IPS-NIHi11 (cell line): ENCODE measurements around the gene POU2F1.
A peak's percentile ranks its signal among the peaks of the same experiment; 100 is the strongest.

Source experiments
- DNase-seq: peaks from one replicate; pipeline ENCODE4 v3.0.0; 2012; ENCODE audit warnings: mixed read lengths, low spot score

POU2F1 gene

DNA sequence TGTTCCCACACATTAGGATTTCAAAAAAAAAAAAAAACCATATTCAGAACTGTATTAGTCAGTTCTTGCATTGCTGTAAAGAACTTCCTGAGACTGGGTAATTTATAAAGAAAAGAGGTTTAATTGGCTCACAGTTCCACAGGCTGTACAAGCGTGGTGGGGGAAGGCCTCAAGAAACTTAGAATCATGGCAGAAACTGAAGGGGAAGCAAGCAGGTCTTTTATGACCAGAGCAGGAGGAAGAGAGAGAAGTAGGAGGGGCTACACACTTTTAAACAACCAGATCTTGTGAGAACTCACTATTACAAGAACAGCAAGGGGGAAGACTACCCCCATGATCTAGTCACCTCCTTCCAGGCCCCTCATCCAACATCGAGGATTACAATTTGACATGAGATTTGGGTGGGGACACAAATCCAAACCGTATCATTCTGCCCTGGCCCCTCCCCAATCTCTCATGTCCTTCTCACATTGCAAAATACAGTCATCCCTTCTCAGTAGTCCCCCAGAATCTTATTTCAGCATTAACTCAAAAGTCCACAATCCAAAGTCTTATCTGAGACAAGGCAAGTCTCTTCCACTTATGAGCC lies 51.8 kb downstream of the POU2F1 start:
- no peak for DNase-seq

DNA sequence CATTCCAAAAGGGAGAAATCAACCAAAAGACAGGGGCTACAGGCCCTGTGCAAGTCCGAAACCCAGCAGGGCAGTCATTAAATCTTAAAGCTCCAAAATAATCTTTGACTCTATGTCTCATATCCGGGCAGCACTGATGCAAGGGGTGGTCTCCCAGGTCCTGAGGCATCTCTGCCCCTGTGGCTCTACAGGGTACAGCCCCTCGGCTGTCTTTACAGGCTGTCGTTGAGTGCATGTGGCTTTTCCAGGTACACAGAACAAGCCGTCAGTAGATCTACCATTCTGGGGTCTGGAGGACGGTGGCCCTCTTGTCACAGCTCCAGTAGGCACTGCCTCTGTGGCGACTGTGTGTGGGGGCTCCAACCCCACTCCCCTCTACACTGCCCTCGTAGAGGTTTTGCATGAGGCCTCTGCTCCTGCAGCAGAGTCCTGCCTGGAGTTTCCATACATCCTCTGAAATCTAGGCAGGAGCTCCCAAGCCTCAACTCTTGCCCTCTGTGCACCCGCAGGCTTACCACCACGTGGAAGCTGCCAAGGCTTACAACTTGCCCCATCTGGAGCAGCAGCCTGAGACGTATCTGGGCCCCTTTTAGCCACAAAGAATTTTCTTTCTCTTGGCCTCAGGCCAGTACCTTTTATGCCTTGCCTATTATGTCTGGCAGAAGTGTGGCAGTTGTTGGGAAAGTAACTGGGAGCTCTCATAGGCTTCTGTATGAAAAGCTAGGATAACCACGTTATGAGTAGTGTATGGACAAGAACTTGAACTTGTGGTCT lies 52.5 kb downstream of the POU2F1 start:
- DNase-seq, result no peak

DNA sequence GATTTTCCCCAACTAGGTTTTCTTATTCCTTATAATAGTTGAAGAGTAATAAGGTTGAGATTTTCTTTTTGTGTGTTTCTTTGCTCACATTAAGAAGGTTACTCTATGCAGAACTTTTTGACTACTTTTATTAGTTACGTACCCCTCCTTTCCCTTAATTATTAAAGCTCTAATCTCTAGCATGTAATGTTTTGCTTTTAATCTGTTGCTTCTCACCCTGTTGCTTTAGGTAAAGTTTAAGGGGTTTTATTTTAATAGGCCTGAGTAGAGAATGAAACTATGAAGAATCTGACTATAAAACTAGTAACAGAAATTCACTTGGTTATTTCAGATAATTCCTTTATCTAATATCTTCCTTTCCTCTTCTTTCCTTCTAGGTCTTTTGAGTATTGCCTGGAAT lies 53.4 kb downstream of the POU2F1 start:
- DNase-seq, result no peak

DNA sequence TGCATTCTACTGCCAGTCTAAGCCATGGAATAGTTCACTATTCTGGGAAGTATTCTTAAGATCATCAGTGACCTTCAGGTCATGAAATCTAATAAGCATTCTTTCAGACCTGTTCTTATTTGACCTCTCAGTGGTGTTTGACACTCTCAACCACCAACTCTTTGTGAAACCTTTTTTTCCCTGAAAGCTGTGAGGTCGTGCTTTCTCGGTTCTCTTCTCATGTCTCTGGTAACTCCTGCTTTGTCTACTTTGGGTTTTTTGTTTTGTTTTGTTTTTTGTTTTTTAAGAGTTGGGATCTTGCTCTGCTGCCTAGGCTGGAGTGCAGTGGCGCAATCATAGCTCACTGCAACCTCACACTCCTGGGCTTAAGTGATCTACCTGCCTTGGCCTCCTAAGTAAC lies 56.3 kb downstream of the POU2F1 start:
- no peak for DNase-seq

DNA sequence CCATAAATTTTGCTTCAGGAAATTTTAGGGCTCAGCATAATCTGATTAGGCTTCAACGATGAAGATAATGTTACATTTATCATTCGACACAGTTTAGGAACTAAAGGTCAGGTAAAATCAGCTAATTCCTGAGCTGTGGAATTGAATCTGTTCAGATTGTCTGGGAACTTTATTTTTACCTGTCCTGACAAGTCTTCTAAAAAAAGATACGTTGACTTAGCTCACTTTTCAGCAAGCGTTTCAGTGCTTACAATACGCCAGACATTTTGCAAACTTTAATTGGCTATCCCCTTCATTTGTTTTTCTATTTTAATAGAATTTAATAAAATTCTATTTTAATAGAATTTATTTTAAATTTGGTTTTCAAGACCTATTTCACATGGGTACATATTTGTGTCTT lies 57.8 kb downstream of the POU2F1 start:
- DNase-seq, result no peak

DNA sequence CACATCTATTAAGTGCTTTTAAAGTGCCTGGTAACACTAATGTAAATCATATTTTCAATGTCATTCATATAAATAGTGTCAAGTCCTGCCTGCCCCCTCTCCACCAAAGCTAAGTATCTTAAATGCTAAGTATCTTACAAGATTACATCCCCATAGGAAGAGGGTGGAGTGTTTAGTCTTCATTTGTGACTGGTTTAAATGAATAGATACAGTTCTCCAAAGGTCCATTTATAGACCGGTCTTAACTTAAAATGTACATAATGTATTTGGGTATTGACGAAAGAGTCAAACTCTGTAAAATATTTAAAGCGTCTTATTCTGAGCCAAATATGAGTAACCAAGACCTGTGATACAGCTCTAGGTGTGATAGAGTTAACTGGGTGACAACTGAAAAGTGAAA lies 60.2 kb downstream of the POU2F1 start:
- no peak for DNase-seq

DNA sequence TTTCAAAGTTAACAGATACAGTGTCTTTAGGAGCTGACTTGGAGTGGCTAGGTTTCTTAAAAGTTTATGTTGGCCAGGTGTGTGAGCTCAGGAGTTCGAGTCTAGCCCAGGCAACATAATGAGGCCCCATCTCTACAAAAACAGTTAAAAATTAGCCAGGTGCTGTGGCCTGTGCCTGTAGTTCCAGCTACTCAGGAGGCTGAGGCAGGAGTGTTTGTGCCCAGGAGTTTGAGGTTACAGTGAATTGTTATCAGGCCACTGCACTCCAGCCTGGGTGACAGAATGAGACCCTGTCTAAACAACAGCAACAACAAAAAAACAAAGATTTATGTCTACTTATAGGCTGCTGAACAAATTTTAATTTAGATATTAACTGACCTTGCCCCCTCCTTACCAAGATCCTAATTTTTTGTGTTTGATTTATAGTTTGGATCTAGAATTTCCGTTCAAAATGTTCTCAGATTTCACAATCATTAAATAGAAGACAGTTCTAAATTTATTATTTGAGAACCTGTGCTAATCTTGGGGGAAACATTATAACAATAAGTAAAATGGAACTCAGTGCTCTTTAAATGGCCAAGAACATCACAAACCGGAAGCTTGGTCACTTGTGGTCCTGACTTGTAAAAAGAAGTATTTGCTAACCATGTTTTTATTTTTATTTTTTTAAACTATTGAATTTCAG lies 67.8 kb downstream of the POU2F1 start:
- DNase-seq, result no peak

DNA sequence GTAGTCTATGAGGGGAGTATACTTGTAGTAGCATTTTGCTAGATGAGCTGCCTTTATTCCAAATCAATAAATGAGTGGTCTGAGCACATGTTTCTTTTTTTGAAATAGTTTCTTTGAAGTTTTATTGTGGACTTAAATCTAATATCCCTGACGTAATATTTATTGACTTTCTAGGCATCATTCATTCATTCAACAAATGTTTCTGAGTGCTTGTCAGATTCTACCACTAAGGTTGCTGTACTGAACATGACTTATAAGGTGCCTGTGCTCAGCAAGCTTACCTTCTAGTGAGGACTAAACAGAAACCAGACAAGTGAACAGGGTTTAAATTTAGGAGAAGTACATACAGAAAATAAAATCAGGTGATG lies 68.4 kb downstream of the POU2F1 start:
- DNase-seq, result no peak

DNA sequence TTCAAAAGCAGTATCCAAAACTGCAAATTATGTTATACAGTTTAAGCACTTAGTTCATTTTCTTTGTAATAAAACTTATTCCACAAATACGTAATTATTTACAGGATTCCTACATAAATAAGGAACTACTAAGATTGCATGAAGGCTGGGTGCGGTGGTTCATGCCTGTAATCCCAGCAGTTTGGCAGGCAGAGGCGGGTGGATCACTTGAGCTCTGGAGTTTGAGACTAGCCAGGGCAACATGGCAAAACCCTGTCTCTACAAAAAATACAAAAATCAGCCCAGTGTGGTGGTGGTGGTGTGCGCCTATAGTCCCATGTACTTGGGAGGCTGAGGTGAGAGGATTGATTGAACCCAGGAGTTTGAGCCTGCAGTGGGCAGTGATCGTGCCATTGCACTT lies 69.3 kb downstream of the POU2F1 start:
- no peak for DNase-seq

DNA sequence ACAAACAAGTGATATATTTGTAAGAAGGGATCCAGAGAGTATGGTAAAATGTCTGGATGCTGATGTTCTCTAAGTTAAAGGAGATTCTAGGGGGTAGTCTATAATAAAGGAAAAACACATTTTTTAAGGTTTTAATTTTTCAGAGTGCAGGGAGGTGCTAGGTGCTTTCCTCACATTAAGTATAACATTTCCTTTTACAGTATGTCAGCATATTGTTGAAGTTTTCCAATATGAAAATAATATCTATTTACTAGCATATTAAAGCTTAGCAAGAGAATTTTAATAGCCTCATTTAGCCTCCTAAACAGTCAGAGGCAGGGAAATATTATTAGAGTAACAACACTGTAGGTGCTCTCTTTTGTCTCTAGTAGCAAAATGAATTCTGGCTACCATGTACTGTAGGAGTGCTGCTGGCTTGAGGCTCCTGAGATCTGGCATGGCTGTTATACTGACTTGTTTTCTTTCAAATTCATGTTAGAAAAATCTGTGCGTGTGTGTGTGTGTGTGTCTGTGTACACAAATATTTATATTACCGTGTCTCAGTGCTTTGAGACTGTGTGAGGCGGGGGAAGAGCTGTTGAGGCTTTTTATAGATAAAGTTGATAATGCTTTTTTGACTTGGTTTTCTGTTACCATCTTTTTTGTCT lies 71.0 kb downstream of the POU2F1 start:
- DNase-seq, result no peak

DNA sequence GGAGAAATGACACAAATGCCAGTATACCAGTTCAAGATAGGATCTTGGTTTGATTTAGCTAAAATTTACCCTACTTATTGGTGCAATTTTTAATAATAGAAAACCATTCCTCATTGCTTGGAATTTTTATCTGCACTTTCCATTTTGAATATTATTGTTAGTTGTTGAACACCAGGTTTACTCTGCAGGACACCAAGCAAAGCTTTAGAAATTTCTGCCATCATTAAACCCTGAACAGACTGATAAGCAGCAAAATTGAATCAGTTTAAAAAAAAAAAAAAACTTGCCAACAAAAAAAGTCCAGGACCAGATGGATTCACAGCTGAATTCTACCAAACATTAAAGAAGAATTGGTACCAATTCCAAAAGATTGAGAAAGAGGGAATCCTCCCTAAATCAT lies 71.5 kb downstream of the POU2F1 start:
- no peak for DNase-seq

DNA sequence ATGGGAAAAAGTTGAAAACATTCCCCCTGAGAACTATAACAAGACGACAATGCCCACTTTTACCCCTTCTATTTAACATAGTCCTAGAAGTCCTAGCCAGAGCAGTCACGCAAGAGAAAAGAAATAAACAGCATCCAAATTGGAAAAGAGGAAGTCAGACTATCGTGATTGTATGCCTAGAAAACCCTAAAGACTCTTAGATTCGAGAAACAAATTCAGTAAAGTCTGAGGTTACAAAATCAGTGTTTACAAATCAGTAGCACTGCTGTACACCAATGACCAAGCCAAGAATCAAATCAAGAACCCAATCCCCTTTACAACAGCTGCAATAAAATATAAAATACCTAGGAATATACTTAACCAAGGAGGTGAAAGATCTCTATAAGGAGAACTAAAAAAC lies 72.4 kb downstream of the POU2F1 start:
- DNase-seq, result no peak

DNA sequence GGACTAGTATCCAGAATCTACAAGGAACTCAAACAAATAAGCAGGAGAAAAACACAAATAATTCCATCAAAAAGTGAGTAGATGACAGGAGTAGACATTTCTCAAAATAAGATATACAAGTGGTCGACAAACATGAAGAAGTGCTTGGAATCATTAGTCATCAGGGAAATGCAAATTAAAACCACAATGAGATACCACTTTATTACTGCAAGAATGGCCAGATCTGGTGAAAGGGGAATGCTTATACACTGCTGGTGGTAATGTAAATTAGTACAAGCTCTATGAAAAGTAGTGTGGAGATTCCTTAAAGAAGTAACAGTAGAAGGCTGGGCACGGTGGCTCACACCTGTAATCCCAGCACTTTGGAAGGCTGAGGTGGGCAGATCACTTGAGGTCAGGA lies 73.8 kb downstream of the POU2F1 start:
- no peak for DNase-seq

DNA sequence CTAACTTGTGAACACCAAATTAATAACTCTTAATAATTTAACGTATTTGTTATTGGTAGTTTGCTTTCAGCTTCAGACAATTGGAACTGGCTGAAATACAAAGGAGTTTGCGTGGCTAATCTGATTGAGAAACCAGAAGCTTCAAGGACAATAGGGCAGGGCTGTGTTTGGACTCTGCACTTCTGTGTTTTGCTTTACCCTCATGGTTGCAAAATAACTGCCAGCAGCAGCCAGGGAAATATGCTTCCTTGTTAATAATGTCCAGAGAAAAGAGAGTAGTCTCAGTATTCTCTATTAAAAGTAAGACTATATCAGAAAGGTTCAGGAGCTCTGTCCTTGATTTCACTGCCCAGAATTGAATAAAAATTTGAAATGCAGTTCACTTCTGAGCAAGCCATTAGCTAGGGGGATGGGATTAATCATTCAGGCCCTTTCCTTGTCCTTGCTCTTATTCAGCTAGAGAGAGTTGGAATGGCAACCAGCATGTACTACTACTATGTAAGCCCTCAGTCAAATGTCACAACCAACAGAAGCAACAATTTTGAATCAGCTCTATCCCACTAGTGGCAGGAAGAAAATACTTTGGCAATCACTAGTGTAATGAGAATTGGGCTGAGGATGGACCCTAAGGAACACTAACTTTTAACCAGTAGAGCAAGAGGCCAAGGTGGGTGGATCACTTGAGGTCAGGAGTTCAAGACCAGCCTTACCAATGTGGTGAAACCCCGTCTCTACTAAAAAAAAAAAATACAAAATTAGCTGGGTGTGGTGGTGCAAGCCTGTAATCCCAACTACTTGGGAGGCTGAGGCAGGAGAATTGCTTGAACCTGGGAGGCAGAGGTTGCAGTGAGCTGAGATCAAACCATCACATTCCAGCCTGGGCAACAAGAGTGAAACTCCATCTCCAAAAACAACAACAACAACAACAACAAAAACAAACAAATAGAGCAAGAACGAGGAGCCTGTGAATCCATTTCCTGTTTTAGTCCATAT lies 76.8 kb downstream of the POU2F1 start:
- no peak for DNase-seq

DNA sequence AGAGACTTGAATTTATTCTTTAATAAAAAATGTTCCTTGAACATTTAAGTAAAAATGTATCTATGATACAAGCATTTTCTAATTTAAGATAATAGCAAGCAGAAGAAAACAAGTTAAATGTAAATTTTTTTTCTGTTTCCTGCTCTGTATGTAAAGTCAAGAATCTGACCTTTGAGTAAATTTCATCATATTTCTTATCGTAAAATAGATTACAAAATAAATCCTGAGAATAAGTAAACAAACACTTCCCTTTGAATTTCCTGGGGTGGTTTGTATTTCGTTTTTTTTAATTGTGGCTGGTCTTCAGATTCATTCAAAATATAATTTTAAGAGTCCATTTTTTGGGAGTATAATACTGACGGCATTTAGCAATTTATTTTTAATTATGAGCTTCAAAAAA lies 77.6 kb downstream of the POU2F1 start:
- DNase-seq, result no peak

DNA sequence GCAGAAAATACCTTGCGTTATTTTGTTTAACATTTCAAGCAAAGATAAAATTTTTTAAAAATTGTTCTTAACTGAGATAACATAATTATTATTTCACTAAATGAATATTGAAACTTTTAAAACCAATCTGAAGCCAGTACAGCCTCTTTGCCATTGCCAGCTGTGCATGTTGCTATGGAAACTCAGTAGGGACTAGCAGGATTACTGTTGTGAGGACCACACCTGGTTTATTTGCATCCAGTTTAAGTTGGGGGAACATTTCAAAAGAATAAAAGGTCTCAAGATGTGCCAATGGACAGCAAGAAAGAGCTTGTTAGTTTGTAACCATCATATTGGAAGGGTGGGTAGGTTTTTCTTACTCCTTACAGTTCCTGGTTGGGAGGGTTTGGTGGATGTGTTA lies 80.7 kb downstream of the POU2F1 start:
- DNase-seq, result peak; percentile 29

DNA sequence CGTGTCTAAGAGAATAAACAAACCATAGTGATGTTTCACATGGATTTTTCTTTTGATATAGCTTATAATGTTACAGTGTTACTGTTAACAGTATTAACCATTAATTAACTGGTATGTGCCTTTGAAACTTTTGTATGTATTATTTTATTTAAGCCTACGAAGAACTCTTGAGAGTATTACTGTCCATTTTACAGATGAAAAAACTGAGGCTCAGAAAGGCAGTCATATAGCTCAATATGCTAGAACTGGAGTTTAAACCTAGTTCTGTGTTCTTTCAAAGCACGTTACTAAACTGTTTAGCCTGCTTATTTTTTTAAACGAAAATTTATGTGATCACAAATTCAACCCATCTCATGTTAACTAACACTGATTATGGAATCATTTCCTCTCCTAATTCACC lies 83.5 kb downstream of the POU2F1 start:
- DNase-seq, result no peak

DNA sequence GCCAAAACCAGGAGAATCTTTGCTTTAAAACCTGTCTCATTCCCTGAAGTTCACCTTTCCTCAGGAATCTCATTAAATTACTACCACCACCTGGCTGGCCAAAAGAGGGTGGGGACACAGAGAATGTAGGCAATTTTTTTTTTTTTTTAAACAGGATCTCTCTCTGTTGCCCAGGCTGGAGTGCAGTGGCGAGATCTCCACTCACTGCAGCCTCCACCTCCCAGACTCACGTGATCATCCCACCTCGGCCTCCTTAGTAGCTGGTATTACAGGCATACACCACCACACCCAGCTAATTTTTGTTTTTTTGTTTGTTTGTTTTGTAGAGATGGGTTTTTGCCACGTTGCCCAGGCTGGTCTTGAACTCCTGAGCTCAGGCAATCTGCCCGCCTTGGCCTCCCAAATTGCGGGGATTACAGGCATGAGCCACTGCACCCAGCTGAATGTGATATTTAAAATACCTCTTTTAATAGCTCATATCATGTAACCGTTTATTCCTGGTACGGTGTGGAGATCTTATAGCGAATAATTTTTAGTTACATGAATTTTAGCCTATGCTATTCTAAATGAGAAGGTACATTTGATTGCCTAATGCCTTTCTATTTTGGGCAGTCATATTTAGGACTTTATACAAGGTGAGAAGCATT lies 84.5 kb downstream of the POU2F1 start:
- no peak for DNase-seq

DNA sequence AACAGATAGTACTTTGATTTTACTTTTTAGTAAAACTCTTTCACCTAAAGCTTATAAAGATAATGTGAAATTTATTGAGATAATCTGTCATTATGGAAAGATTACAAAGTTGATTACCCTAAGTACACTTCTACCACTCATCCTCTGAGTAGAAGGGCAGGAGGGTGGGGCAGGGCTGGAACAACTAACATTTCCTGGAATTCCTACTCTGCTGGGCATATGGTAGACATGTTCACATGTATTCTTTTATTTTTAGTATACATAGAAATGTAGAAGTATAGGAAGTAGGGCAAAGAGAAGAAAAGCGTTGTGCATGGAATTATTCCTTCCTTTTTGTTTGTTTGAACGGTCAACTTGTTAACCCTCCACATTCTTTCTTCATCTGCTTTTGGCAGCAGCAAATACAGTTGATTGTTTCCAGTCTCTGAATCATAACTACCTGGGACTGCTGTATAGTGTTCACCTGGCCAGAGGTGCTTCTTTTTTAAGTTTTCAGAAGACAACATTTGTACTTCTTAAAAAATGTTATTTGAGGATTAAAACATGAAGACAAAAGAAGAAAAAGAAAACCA lies 85.1 kb downstream of the POU2F1 start:
- no peak for DNase-seq

DNA sequence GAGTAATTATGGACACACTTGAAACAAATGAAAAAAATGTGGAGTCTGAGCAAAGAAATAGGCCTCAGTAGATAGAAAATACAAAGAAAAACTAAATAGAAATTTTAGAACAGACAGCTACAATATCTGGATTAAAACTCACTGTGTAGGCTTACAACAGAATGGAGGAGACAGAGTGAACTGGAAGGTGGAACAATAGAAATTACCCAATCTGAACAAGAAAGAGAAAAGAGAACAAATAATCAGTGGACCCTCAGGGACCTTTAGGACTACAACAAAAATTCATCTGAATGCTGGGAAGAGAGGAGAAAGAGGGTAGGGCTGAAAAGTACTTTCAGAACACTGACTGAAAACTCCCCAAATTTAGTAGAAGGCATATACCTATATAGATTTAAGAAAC lies 90.0 kb downstream of the POU2F1 start:
- no peak for DNase-seq

DNA sequence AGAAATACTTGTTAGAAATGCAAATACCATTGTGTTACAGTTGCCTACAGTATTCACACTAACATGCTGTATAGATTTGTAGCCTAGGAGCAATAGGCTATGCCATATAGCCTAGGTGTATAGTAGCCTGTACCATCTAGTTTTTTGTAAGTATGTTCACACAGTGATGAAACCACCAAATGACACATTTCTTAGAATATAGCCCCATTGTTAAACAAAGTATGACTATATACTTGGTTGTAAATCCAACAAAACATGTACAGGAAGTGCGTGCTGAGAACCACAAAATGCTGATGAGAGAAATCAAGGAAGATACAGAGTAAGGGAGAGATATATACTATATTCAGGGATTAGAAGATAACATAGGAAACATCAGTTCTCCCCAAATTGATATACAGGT lies 92.2 kb downstream of the POU2F1 start:
- DNase-seq, result no peak
